Tibial nerve (tissue), 4 donors: ENCODE measurements around the gene MELTF. TPM values are rescaled to one million over a fixed set of nuclear protein-coding genes. Genes with fewer than 3 reads are reported as not detected.

Source experiments
- DNase-seq, 2 donors: peaks; one replicate each; pipeline ENCODE4 v3.0.0-alpha.2; 2019; ENCODE audit warnings: low spot score in 2 of 2
- H3K27ac ChIP-seq, 4 donors: fragments of 200-600 bp; sonication (generic) in 3 of 4; one replicate each; pipeline ENCODE4 v1.5.1; 2017 to 2019; ENCODE audit warnings: mild to moderate bottlenecking in 1 of 4
- H3K27me3 ChIP-seq, 2 donors: fragments of 200-600 bp; sonication (generic) in 1 of 2; one replicate each; pipeline versions ENCODE4 v1.5.1 to v1.6.0; 2017 to 2019
- H3K36me3 ChIP-seq, 3 donors: fragments of 200-600 bp; sonication (generic); one replicate each; pipeline ENCODE4 v1.5.1; 2018 to 2019
- H3K4me1 ChIP-seq, 4 donors: fragments of 200-600 bp; sonication (generic) in 3 of 4; one replicate each; pipeline ENCODE4 v1.5.1; 2017 to 2019
- H3K4me3 ChIP-seq, 4 donors: fragments of 200-600 bp; sonication (generic) in 3 of 4; one replicate each; pipeline ENCODE4 v1.5.1; 2017 to 2019; ENCODE audit warnings: mild to moderate bottlenecking in 1 of 4, moderate library complexity in 1 of 4
- H3K9me3 ChIP-seq, 4 donors: fragments of 200-600 bp; sonication (generic) in 3 of 4; one replicate each; pipeline ENCODE4 v1.5.1; 2017 to 2019
- CTCF ChIP-seq, 5 experiments: fragments of 200-600 bp in 3 of 5; fragments of 450-650 bp in 2 of 5; sonication (generic) in 3 of 5; IDR thresholded peaks; one replicate each; pipeline ENCODE4 v1.5.1; 2016 to 2019; ENCODE audit warnings: antibody characterized with exemption in 5 of 5, mild to moderate bottlenecking in 3 of 5, moderate library complexity in 2 of 5
- EP300 ChIP-seq, 2 donors: sonication (generic); formaldehyde crosslinking; IDR thresholded peaks; one replicate each; pipeline ENCODE4 v1.6.1; 2017; ENCODE audit warnings: antibody characterized with exemption in 2 of 2, mild to moderate bottlenecking in 1 of 2
- POLR2A ChIP-seq, 2 donors: fragments of 450-650 bp; IDR thresholded peaks; one replicate each; pipeline ENCODE4 v1.6.1; 2017; ENCODE audit warnings: antibody characterized with exemption in 2 of 2, mild to moderate bottlenecking in 2 of 2, moderate library complexity in 2 of 2
- WGBS, 2 donors: methylation state at CpG; one replicate each; pipeline ENCODE4 v1.1.5; 2018; 5-methylcytosine and 5-hydroxymethylcytosine counted together
- total RNA-seq, 4 donors: library from RNA; depleted of rRNA; stranded (reverse); fragments of >200 nt; gene quantifications; one replicate each; pipeline ENCODE4 v1.1.0, GENCODE V29; 2016

Gene MELTF
- total RNA-seq, 4 donors from 2014 or later, result 3.3 to 8.8 (median 7.0) TPM

GRCh38 chr3:197002701-197003454, 26.7 kb downstream of the MELTF start:
- WGBS, 2 donors, result 0 to 2% methylated on average over 12 to 34 of the region's 113 CpGs
- peak overlapping the region; percentile 51 to 71 (median 66) for H3K4me3 ChIP-seq
- H3K9me3 ChIP-seq, result peaks cover 0 to 3% (median 0%) of the 10 kb centered on the region in 4 donors
- DNase-seq, result peak; percentile 45 to 57
- H3K27me3 ChIP-seq, result no peaks in the 10 kb centered on the region
- H3K4me1 ChIP-seq, result peaks cover 0 to 17% (median 4%) of the 10 kb centered on the region in 4 donors
- TF ChIP-seq POLR2A (IDR thresholded peaks at IDR 0.05) (peak in 1 of 2 donors; percentile 11), EP300 (IDR thresholded peaks at IDR 0.05) (no peak), CTCF (IDR thresholded peaks at IDR 0.05) (peak; percentile 77 to 96 (median 95))
- H3K36me3 ChIP-seq, result no peaks in the 10 kb centered on the region
- peak overlapping the region; percentile 73 to 95 (median 86) for H3K27ac ChIP-seq

GRCh38 chr3:197001972-197002700, 27.5 kb downstream of the MELTF start:
- peak overlapping the region; percentile 73 to 95 (median 86) for H3K27ac ChIP-seq
- no peak for DNase-seq
- H3K27me3 ChIP-seq, result no peaks in the 10 kb centered on the region
- TF ChIP-seq POLR2A (IDR thresholded peaks at IDR 0.05), result no peak
- no peak for TF ChIP-seq CTCF (IDR thresholded peaks at IDR 0.05)
- no peak for TF ChIP-seq EP300 (IDR thresholded peaks at IDR 0.05)
- H3K4me1 ChIP-seq, result peaks cover 0 to 17% (median 4%) of the 10 kb centered on the region in 4 donors
- 22 to 29% methylated on average over 41 to 48 of the region's 55 CpGs for WGBS, 2 donors
- H3K36me3 ChIP-seq, result no peaks in the 10 kb centered on the region
- H3K4me3 ChIP-seq, result peak overlapping the region; percentile 51 to 71 (median 61)
- H3K9me3 ChIP-seq, result peaks cover 0 to 3% (median 0%) of the 10 kb centered on the region in 4 donors

- 91 to 95% methylated on average over 20 of the region's 20 CpGs for WGBS, 2 donors
- H3K4me3 ChIP-seq, result peak overlapping the region in 1 of 4 donors; percentile 69
- H3K9me3 ChIP-seq, result peaks cover 0 to 3% (median 0%) of the 10 kb centered on the region in 4 donors
- H3K27me3 ChIP-seq, result no peaks in the 10 kb centered on the region
- H3K4me1 ChIP-seq, result peaks cover 0 to 17% (median 4%) of the 10 kb centered on the region in 4 donors
- DNase-seq, result no peak
- TF ChIP-seq CTCF (IDR thresholded peaks at IDR 0.05) (no peak), POLR2A (IDR thresholded peaks at IDR 0.05) (no peak), EP300 (IDR thresholded peaks at IDR 0.05) (no peak)
- H3K27ac ChIP-seq, result peak overlapping the region; percentile 73 to 95 (median 86)
- no peaks in the 10 kb centered on the region for H3K36me3 ChIP-seq
Measured at GRCh38 chr3:197001106-197001971, 28.3 kb downstream of the MELTF start.

GRCh38 chr3:197000211-197000610, 29.4 kb downstream of the MELTF start:
- H3K36me3 ChIP-seq, result no peaks in the 10 kb centered on the region
- peaks cover 0 to 3% (median 0%) of the 10 kb centered on the region in 4 donors for H3K9me3 ChIP-seq
- 82 to 90% methylated on average over 5 of the region's 5 CpGs for WGBS, 2 donors
- TF ChIP-seq CTCF (IDR thresholded peaks at IDR 0.05) (no peak), EP300 (IDR thresholded peaks at IDR 0.05) (no peak), POLR2A (IDR thresholded peaks at IDR 0.05) (no peak)
- no peaks in the 10 kb centered on the region for H3K27me3 ChIP-seq
- H3K27ac ChIP-seq, result no peak overlapping the region
- H3K4me3 ChIP-seq, result no peak overlapping the region
- no peak for DNase-seq
- H3K4me1 ChIP-seq, result peaks cover 0 to 17% (median 4%) of the 10 kb centered on the region in 4 donors
